GM21381 (cell line): ENCODE results near the gene ELMO1.

ENCODE experiments used
- ATAC-seq: cut with Tn5 transposase; IDR thresholded peaks from one replicate; pipeline ENCODE4 v1.9.1; 2021; ENCODE audit warnings: mild to moderate bottlenecking, moderate library complexity; ENCODE audit not compliant: unreplicated experiment

ELMO1 gene

GRCh38 chr7:37432281-37432920 is 16.3 kb downstream of the ELMO1 start:
- no peak for ATAC-seq

- no peak for ATAC-seq
Measured at GRCh38 chr7:37431413-37431812, 17.3 kb downstream of the ELMO1 start.

- ATAC-seq: no peak
Measured at GRCh38 chr7:37430640-37431039, 18.0 kb downstream of the ELMO1 start.

GRCh38 chr7:37430171-37430570 is 18.5 kb downstream of the ELMO1 start:
- no peak for ATAC-seq

GRCh38 chr7:37429435-37429791 is 19.3 kb downstream of the ELMO1 start:
- ATAC-seq: no peak

- no peak for ATAC-seq
Measured at GRCh38 chr7:37428681-37429434, 19.8 kb downstream of the ELMO1 start.

- no peak for ATAC-seq
Measured at GRCh38 chr7:37427276-37427940, 21.3 kb downstream of the ELMO1 start.

GRCh38 chr7:37425498-37425897 is 23.2 kb downstream of the ELMO1 start:
- no peak for ATAC-seq

- no peak for ATAC-seq
Measured at GRCh38 chr7:37424995-37425394, 23.7 kb downstream of the ELMO1 start.

GRCh38 chr7:37424521-37424920 is 24.1 kb downstream of the ELMO1 start:
- ATAC-seq: no peak

- no peak for ATAC-seq
Measured at GRCh38 chr7:37421861-37422500, 26.7 kb downstream of the ELMO1 start.

GRCh38 chr7:37420946-37421695 is 27.5 kb downstream of the ELMO1 start:
- ATAC-seq: no peak

GRCh38 chr7:37419496-37419895 is 29.2 kb downstream of the ELMO1 start:
- no peak for ATAC-seq

- ATAC-seq: no peak
Measured at GRCh38 chr7:37418381-37418780, 30.3 kb downstream of the ELMO1 start.

- no peak for ATAC-seq
Measured at GRCh38 chr7:37417107-37417474, 31.6 kb downstream of the ELMO1 start.

- ATAC-seq: no peak
Measured at GRCh38 chr7:37416378-37417106, 32.1 kb downstream of the ELMO1 start.

- no peak for ATAC-seq
Measured at GRCh38 chr7:37415629-37416028, 33.0 kb downstream of the ELMO1 start.

GRCh38 chr7:37414352-37414983 is 34.2 kb downstream of the ELMO1 start:
- no peak for ATAC-seq

GRCh38 chr7:37411444-37412034 is 37.1 kb downstream of the ELMO1 start:
- ATAC-seq: no peak
